HepG2 (cell line): ENCODE data around the gene NARF. TPM values are rescaled to one million over a fixed set of nuclear protein-coding genes. Genes with fewer than 3 reads are reported as not detected.
A peak's percentile ranks its signal among the peaks of the same experiment; 100 is the strongest.

ENCODE experiments used
- JUNB ChIP-seq: sonication (generic); formaldehyde crosslinking; IDR thresholded peaks from 2 replicates; pipeline ENCODE4 v1.8.0; 2022; ENCODE audit warnings: missing genetic modification reagents, mild to moderate bottlenecking, borderline replicate concordance
- NBN ChIP-seq: fragments of 450-650 bp; conservative IDR thresholded peaks from 2 replicates; pipeline ENCODE4 v1.6.1; 2017
- RFX1 ChIP-seq: fragments of 450-650 bp; IDR thresholded peaks from 2 replicates; pipeline ENCODE4 v1.6.1; 2017
- SRSF1 ChIP-seq: fragments of 200-400 bp; formaldehyde crosslinking; optimal IDR thresholded peaks from 2 replicates; pipeline ENCODE3; 2017; ENCODE audit warnings: mild to moderate bottlenecking, low read depth, low read length, moderate library complexity
- TOPORS ChIP-seq: sonication (generic); formaldehyde crosslinking; IDR thresholded peaks from 2 replicates; pipeline ENCODE4 v1.8.0; 2023; ENCODE audit warnings: mild to moderate bottlenecking, missing genetic modification reagents
- ZNF264 ChIP-seq: sonication (generic); formaldehyde crosslinking; IDR thresholded peaks from 2 replicates; pipeline ENCODE4 v1.4.0; 2020; ENCODE audit warnings: missing genetic modification reagents
- ZNF460 ChIP-seq: sonication (generic); formaldehyde crosslinking; IDR thresholded peaks from 2 replicates; pipeline ENCODE4 v1.5.1; 2020; ENCODE audit warnings: missing genetic modification reagents, mild to moderate bottlenecking, borderline replicate concordance
- ZNF496 ChIP-seq: sonication (generic); formaldehyde crosslinking; IDR thresholded peaks from 2 replicates; pipeline ENCODE4 v1.8.1; 2023; ENCODE audit warnings: mild to moderate bottlenecking, moderate library complexity, missing genetic modification reagents; ENCODE audit not compliant: insufficient replicate concordance
- ZNF501 ChIP-seq: sonication (generic); formaldehyde crosslinking; IDR thresholded peaks from 2 replicates; pipeline ENCODE4 v1.5.1; 2020; ENCODE audit warnings: mild to moderate bottlenecking, moderate library complexity, missing genetic modification reagents
- ZNF563 ChIP-seq: sonication (generic); formaldehyde crosslinking; IDR thresholded peaks from 2 replicates; pipeline ENCODE4 v1.8.0; 2022; ENCODE audit warnings: mild to moderate bottlenecking, moderate library complexity, missing genetic modification reagents
- ZNF567 ChIP-seq: sonication (generic); formaldehyde crosslinking; IDR thresholded peaks from 2 replicates; pipeline ENCODE4 v1.8.1; 2023; ENCODE audit warnings: mild to moderate bottlenecking, missing genetic modification reagents, borderline replicate concordance
- ZNF703 ChIP-seq: sonication (generic); formaldehyde crosslinking; IDR thresholded peaks from 2 replicates; pipeline ENCODE4 v1.5.1; 2020; ENCODE audit warnings: missing genetic modification reagents, mild to moderate bottlenecking, moderate library complexity, borderline replicate concordance
- ZNF781 ChIP-seq: sonication (generic); formaldehyde crosslinking; IDR thresholded peaks from 2 replicates; pipeline ENCODE4 v1.5.1; 2020; ENCODE audit warnings: borderline replicate concordance, mild to moderate bottlenecking, missing genetic modification reagents; ENCODE audit errors: not compliant biosample characterization
- ZSCAN20 ChIP-seq: sonication (generic); formaldehyde crosslinking; IDR thresholded peaks from 2 replicates; pipeline ENCODE4 v1.4.0; 2020; ENCODE audit warnings: missing genetic modification reagents, mild to moderate bottlenecking, borderline replicate concordance
- polyA plus RNA-seq, 8 experiments: library from polyadenylated mRNA; depleted of rRNA in 3 of 8; stranded (reverse) in 7 of 8; unstranded in 1 of 8; fragments of >200 nt; fragmentation: Illumina TruSeq in 4 of 8; extraction: Trizol in 4 of 8; gene quantifications; 2 replicates each; pipeline versions ENCODE4 v1.2.1 to v1.2.3, GENCODE V29; 2011 to 2016; ENCODE audit warnings: low read depth in 4 of 8, missing spikeins in 1 of 8, mixed read lengths in 1 of 8; ENCODE audit not compliant: insufficient read depth in 1 of 8
- total RNA-seq, 5 experiments: library from RNA; depleted of rRNA; stranded (reverse); fragments of >200 nt; fragmentation: Illumina TruSeq; extraction: Trizol; gene quantifications; 2 replicates each; pipeline ENCODE4 v1.2.3, GENCODE V29; 2016; ENCODE audit warnings: low read depth in 1 of 5
- TF ChIP-seq, protein P1 (sequence below): sonication (generic); formaldehyde crosslinking; IDR thresholded peaks from 2 replicates; pipeline ENCODE4 v1.4.0; 2020; ENCODE audit warnings: missing genetic modification reagents, borderline replicate concordance
- TF ChIP-seq, protein P2 (sequence below): sonication (generic); formaldehyde crosslinking; IDR thresholded peaks from 2 replicates; pipeline ENCODE4; 2020; ENCODE audit warnings: missing genetic modification reagents, mild to moderate bottlenecking, borderline replicate concordance
- TF ChIP-seq, protein P3 (sequence below): sonication (generic); formaldehyde crosslinking; IDR thresholded peaks from 2 replicates; pipeline ENCODE4 v1.5.0; 2020; ENCODE audit warnings: missing genetic modification reagents
- TF ChIP-seq, protein P4 (sequence below): IDR thresholded peaks from 2 replicates; pipeline ENCODE4 v1.6.1; 2016; ENCODE audit warnings: low read depth

NARF gene
- total and polyA plus RNA-seq, 2 of the 13 experiments (the other 11 are each of a cell fraction or from before 2014, with no cell fraction given) = 61.1 to 144 TPM

DNA sequence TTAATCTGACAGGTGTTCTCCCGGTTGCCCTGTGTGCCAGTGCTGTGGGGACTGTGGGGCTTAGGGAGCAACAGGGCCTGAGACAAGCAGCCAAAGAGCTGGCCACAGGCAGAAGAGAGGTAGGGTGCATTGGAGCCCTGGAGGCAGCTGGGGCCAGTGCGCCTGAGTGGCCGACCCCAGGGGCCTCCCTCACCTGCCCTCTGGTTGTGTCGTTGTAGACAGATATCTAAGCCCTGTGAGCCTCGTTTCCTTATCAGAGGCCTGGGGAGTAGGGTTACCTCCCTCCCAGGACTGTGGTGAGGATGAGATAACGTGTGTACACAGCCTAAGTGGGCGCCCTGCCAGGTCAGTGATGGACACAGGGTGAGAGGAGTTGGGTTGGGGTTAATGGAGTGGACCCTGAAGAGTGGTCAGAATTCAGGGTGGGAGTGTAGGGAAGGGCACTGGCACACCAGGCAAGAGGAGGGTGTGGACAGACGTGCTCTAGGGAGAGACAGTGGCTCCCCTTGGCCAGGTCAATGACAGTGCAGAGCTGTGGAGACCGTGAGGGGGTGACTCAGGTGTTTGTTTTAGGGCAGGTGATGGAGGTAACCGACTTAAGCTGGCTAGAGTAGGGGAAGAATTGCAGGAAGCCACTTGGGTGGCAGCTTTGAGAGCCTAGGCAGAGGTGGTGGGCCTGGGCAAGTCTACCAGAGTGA, 3.4 kb downstream of the NARF start (continued):
- TF ChIP-seq, protein P1, sequence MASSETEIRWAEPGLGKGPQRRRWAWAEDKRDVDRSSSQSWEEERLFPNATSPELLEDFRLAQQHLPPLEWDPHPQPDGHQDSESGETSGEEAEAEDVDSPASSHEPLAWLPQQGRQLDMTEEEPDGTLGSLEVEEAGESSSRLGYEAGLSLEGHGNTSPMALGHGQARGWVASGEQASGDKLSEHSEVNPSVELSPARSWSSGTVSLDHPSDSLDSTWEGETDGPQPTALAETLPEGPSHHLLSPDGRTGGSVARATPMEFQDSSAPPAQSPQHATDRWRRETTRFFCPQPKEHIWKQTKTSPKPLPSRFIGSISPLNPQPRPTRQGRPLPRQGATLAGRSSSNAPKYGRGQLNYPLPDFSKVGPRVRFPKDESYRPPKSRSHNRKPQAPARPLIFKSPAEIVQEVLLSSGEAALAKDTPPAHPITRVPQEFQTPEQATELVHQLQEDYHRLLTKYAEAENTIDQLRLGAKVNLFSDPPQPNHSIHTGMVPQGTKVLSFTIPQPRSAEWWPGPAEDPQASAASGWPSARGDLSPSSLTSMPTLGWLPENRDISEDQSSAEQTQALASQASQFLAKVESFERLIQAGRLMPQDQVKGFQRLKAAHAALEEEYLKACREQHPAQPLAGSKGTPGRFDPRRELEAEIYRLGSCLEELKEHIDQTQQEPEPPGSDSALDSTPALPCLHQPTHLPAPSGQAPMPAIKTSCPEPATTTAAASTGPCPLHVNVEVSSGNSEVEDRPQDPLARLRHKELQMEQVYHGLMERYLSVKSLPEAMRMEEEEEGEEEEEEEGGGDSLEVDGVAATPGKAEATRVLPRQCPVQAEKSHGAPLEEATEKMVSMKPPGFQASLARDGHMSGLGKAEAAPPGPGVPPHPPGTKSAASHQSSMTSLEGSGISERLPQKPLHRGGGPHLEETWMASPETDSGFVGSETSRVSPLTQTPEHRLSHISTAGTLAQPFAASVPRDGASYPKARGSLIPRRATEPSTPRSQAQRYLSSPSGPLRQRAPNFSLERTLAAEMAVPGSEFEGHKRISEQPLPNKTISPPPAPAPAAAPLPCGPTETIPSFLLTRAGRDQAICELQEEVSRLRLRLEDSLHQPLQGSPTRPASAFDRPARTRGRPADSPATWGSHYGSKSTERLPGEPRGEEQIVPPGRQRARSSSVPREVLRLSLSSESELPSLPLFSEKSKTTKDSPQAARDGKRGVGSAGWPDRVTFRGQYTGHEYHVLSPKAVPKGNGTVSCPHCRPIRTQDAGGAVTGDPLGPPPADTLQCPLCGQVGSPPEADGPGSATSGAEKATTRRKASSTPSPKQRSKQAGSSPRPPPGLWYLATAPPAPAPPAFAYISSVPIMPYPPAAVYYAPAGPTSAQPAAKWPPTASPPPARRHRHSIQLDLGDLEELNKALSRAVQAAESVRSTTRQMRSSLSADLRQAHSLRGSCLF (CRISPR knock-in tag) = no peak
- TF ChIP-seq, protein P2, sequence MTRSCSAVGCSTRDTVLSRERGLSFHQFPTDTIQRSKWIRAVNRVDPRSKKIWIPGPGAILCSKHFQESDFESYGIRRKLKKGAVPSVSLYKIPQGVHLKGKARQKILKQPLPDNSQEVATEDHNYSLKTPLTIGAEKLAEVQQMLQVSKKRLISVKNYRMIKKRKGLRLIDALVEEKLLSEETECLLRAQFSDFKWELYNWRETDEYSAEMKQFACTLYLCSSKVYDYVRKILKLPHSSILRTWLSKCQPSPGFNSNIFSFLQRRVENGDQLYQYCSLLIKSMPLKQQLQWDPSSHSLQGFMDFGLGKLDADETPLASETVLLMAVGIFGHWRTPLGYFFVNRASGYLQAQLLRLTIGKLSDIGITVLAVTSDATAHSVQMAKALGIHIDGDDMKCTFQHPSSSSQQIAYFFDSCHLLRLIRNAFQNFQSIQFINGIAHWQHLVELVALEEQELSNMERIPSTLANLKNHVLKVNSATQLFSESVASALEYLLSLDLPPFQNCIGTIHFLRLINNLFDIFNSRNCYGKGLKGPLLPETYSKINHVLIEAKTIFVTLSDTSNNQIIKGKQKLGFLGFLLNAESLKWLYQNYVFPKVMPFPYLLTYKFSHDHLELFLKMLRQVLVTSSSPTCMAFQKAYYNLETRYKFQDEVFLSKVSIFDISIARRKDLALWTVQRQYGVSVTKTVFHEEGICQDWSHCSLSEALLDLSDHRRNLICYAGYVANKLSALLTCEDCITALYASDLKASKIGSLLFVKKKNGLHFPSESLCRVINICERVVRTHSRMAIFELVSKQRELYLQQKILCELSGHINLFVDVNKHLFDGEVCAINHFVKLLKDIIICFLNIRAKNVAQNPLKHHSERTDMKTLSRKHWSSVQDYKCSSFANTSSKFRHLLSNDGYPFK (CRISPR knock-in tag) = peak; percentile 63; the same call in 1 of the 2 replicates
- TF ChIP-seq TOPORS (CRISPR knock-in tag) (peak; percentile 84), ZNF264 (peak; percentile 31; the same call in 1 of the 2 replicates), ZNF781 (no peak), RFX1 (no peak), ZNF703 (CRISPR knock-in tag) (no peak), ZNF501 (CRISPR knock-in tag) (peak; percentile 57; the same call in 1 of the 2 replicates), ZSCAN20 (CRISPR knock-in tag) (peak; percentile 61; the same call in 1 of the 2 replicates), ZNF496 (no peak), SRSF1 (peak; percentile 34), JUNB (0 out of 2 replicates have a peak, but pooled peaks have one; percentile 22), NBN (no peak), ZNF567 (CRISPR knock-in tag) (no peak), ZNF563 (CRISPR knock-in tag) (0 out of 2 replicates have a peak, but pooled peaks have one; percentile 54), ZNF460 (CRISPR knock-in tag) (peak; percentile 25; the same call in 1 of the 2 replicates)
- TF ChIP-seq, protein P3, sequence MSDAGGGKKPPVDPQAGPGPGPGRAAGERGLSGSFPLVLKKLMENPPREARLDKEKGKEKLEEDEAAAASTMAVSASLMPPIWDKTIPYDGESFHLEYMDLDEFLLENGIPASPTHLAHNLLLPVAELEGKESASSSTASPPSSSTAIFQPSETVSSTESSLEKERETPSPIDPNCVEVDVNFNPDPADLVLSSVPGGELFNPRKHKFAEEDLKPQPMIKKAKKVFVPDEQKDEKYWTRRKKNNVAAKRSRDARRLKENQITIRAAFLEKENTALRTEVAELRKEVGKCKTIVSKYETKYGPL (CRISPR knock-in tag) = no peak
- TF ChIP-seq, protein P4, sequence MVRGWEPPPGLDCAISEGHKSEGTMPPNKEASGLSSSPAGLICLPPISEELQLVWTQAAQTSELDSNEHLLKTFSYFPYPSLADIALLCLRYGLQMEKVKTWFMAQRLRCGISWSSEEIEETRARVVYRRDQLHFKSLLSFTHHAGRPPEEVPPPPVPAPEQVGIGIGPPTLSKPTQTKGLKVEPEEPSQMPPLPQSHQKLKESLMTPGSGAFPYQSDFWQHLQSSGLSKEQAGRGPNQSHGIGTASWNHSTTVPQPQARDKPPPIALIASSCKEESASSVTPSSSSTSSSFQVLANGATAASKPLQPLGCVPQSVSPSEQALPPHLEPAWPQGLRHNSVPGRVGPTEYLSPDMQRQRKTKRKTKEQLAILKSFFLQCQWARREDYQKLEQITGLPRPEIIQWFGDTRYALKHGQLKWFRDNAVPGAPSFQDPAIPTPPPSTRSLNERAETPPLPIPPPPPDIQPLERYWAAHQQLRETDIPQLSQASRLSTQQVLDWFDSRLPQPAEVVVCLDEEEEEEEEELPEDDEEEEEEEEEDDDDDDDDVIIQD (CRISPR knock-in tag) = 0 out of 2 replicates have a peak, but pooled peaks have one; percentile 30
